DOHH2 (cell line): Measurements from ENCODE around the gene COL4A3.
"Not testable (repeated sequence)": the region's sequence is repeated elsewhere in the genome, so short reads cannot be mapped to it uniquely, and the experiment has no call there.

Experiments used
- H3F3A ChIP-seq: fragments of 200-600 bp; sonication (generic), shearing (Covaris generic); 2 replicates; pipeline ENCODE4 v1.6.0; 2016; ENCODE audit warnings: antibody characterized with exemption, mild to moderate bottlenecking; ENCODE audit not compliant: control insufficient read depth, insufficient read depth
- H3K27ac ChIP-seq: fragments of 200-600 bp; sonication (generic); 2 replicates; pipeline ENCODE4 v1.5.1; 2014; ENCODE audit warnings: low read depth, mild to moderate bottlenecking, low read length, moderate library complexity
- H3K27me3 ChIP-seq: fragments of 200-600 bp; sonication (generic); 2 replicates; pipeline ENCODE4 v1.6.1; 2014; ENCODE audit warnings: mild to moderate bottlenecking, low read length, mixed read lengths; ENCODE audit not compliant: control insufficient read depth
- H3K36me3 ChIP-seq: fragments of 200-600 bp; sonication (generic); 2 replicates; pipeline ENCODE4 v1.6.1; 2014; ENCODE audit warnings: mild to moderate bottlenecking, low read length, moderate library complexity, mixed read lengths; ENCODE audit not compliant: control insufficient read depth
- H3K4me1 ChIP-seq: fragments of 200-600 bp; sonication (generic); 2 replicates; pipeline ENCODE4 v1.6.1; 2014; ENCODE audit warnings: mild to moderate bottlenecking, low read length, mixed read lengths; ENCODE audit not compliant: control insufficient read depth
- H3K4me2 ChIP-seq: fragments of 200-600 bp; sonication (generic); 2 replicates; pipeline ENCODE4 v1.6.0; 2014; ENCODE audit warnings: mild to moderate bottlenecking, low read length, moderate library complexity
- H3K4me3 ChIP-seq: fragments of 200-600 bp; sonication (generic); 2 replicates; pipeline ENCODE4 v1.5.1; 2014; ENCODE audit warnings: mild to moderate bottlenecking, low read length, mixed read lengths
- H3K79me2 ChIP-seq: fragments of 200-600 bp; sonication (generic); 2 replicates; pipeline ENCODE4 v1.6.1; 2014; ENCODE audit warnings: mild to moderate bottlenecking, low read length, mixed read lengths; ENCODE audit not compliant: control insufficient read depth
- H3K9me2 ChIP-seq: fragments of 200-600 bp; sonication (generic); replicated peaks from 2 replicates; pipeline ENCODE4 v1.6.1; 2014; ENCODE audit warnings: mild to moderate bottlenecking, low read length, mixed read lengths; ENCODE audit not compliant: control insufficient read depth
- H3K9me3 ChIP-seq: fragments of 200-600 bp; sonication (generic); 2 replicates; pipeline ENCODE4 v1.6.1; 2014; ENCODE audit warnings: antibody characterized with exemption, low read length, mixed read lengths; ENCODE audit not compliant: control insufficient read depth, insufficient read depth
- H4K20me1 ChIP-seq: fragments of 200-600 bp; sonication (generic); 2 replicates; pipeline ENCODE4 v1.6.0; 2014; ENCODE audit warnings: low read depth, mild to moderate bottlenecking, antibody characterized with exemption, low read length, moderate library complexity; ENCODE audit not compliant: control insufficient read depth, insufficient read depth
- EZH2phosphoT487 ChIP-seq: fragments of 200-600 bp; sonication (generic); IDR thresholded peaks from 2 replicates; pipeline ENCODE4 v1.6.1; 2017; ENCODE audit warnings: borderline replicate concordance, mild to moderate bottlenecking, antibody characterized with exemption, low read length, moderate library complexity, mixed read lengths
- TF ChIP-seq, protein P1 (sequence below): fragments of 200-600 bp; sonication (generic); IDR thresholded peaks from one replicate; pipeline ENCODE4 v1.5.1; 2014; ENCODE audit warnings: antibody characterized with exemption, mild to moderate bottlenecking, low read depth, low read length; ENCODE audit not compliant: poor library complexity, severe bottlenecking

The COL4A3 gene

GRCh38 chr2:227163485-227163997, 883 bp upstream of the COL4A3 start:
- peaks cover 34% of the 10 kb centered on the region for H3K79me2 ChIP-seq

DNA sequence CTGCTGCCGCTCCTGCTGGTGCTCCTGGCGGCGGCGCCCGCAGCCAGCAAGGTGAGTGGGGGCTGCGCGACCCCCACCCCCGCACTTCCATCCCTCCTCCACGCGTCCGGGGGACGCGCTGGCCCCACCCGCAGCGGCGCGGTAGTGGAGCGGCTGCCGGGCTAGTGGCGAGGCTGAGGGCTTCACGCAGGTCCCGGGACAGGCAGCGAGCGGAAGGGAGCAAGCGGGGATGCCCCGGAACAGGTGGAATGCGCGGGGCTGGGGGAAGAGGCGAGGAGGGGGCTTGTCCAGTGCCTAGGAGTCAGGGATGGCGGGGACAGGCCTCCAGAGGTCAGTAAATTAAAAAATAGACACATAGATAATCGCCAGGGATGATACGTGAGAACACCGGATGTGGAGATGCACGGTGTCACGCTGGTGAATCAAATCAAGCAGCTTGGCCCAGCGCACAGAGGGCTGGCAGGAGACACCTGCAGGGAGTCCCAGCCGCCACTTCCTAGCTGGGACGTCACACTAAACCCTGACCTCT, 403 bp downstream of the COL4A3 start:
- no peak for TF ChIP-seq EZH2phosphoT487
- TF ChIP-seq, protein P1, sequence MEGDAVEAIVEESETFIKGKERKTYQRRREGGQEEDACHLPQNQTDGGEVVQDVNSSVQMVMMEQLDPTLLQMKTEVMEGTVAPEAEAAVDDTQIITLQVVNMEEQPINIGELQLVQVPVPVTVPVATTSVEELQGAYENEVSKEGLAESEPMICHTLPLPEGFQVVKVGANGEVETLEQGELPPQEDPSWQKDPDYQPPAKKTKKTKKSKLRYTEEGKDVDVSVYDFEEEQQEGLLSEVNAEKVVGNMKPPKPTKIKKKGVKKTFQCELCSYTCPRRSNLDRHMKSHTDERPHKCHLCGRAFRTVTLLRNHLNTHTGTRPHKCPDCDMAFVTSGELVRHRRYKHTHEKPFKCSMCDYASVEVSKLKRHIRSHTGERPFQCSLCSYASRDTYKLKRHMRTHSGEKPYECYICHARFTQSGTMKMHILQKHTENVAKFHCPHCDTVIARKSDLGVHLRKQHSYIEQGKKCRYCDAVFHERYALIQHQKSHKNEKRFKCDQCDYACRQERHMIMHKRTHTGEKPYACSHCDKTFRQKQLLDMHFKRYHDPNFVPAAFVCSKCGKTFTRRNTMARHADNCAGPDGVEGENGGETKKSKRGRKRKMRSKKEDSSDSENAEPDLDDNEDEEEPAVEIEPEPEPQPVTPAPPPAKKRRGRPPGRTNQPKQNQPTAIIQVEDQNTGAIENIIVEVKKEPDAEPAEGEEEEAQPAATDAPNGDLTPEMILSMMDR, result no peak
- H3K4me3 ChIP-seq, result peak overlapping the region; percentile 94

More at GRCh38 chr2:227163485-227163997, 883 bp upstream of the COL4A3 start:
- H3K9me3 ChIP-seq, result no peaks in the 10 kb centered on the region
- no peaks in the 10 kb centered on the region for H4K20me1 ChIP-seq
- peak overlapping the region; percentile 69 for H3K27ac ChIP-seq
- H3K9me2 ChIP-seq, result no peaks in the 10 kb centered on the region
- H3F3A ChIP-seq, result 0 out of 2 replicates have a peak, but pooled peaks cover 14% of the 10 kb centered on the region
- no peaks in the 10 kb centered on the region for H3K27me3 ChIP-seq
- TF ChIP-seq, protein P1, result no peak
- no peak for TF ChIP-seq EZH2phosphoT487
- peaks cover 13% of the 10 kb centered on the region for H3K36me3 ChIP-seq
- peak overlapping the region; percentile 94 for H3K4me3 ChIP-seq
- H3K4me1 ChIP-seq, result peaks cover 48% of the 10 kb centered on the region
- H3K4me2 ChIP-seq, result peak overlapping the region; percentile 95

DNA sequence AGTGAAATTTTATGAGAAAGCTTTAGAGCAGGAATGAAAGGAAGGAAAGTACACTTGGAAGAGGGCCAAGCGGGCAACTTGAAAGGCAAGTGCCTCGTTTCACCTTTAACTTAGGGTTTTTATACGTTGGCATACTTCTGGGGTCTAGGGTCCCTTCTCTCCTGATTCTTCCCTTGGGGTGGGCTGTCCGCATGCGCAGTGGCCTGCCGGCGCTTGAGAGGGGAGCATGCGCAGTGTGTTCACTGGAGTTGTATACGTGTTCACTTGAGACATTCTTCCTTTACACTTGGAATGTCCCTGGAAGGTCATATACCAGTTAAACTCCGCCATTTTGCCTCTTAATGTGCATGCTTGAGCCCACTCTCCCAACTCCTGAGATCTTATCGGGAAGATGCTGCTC, 7.4 kb downstream of the COL4A3 start:
- H3K79me2 ChIP-seq, result peaks cover 31% of the 10 kb centered on the region
- H3K9me2 ChIP-seq, H3K9me3 ChIP-seq, H3K36me3 ChIP-seq, H3K27me3 ChIP-seq, H3K4me2 ChIP-seq, H3K27ac ChIP-seq, H4K20me1 ChIP-seq, H3K4me3 ChIP-seq, H3K4me1 ChIP-seq, H3F3A ChIP-seq: not testable (repeated sequence)

More for the DNA sequence above, 403 bp downstream of the COL4A3 start:
- Histone ChIP-seq H4K20me1 (no peaks in the 10 kb centered on the region), H3K27ac (peak overlapping the region; percentile 69), H3K27me3 (no peaks in the 10 kb centered on the region), H3F3A (0 out of 2 replicates have a peak, but pooled peaks cover 14% of the 10 kb centered on the region), H3K36me3 (peaks cover 13% of the 10 kb centered on the region), H3K79me2 (peaks cover 37% of the 10 kb centered on the region), H3K4me2 (peak overlapping the region; percentile 95), H3K9me3 (no peaks in the 10 kb centered on the region), H3K4me1 (peaks cover 48% of the 10 kb centered on the region), H3K9me2 (no peaks in the 10 kb centered on the region)

- no peaks in the 10 kb centered on the region for H3F3A ChIP-seq
- no peaks in the 10 kb centered on the region for H4K20me1 ChIP-seq
- no peak for TF ChIP-seq EZH2phosphoT487
- TF ChIP-seq, protein P1, result no peak
- H3K9me2 ChIP-seq, result no peaks in the 10 kb centered on the region
- H3K27ac ChIP-seq, result no peak overlapping the region
- H3K36me3 ChIP-seq, result no peaks in the 10 kb centered on the region
- H3K9me3 ChIP-seq, result no peaks in the 10 kb centered on the region
- H3K79me2 ChIP-seq, result no peaks in the 10 kb centered on the region
- H3K4me3 ChIP-seq, result no peak overlapping the region
- no peaks in the 10 kb centered on the region for H3K27me3 ChIP-seq
- no peak overlapping the region for H3K4me2 ChIP-seq
- H3K4me1 ChIP-seq, result no peaks in the 10 kb centered on the region
Measured at GRCh38 chr2:227177592-227178336, 13.3 kb downstream of the COL4A3 start.
